HepG2 (cell line): ENCODE results near the gene RAET1E. TPM values are rescaled to one million over a fixed set of nuclear protein-coding genes. Genes with fewer than 3 reads are reported as not detected.
"Not testable (repeated sequence)": the region's sequence is repeated elsewhere in the genome, so short reads cannot be mapped to it uniquely, and the experiment has no call there.

Source experiments
- ATAC-seq: fragments of 200-7000 bp; cut with Tn5 transposase; 3 replicates; pipeline ENCODE4 v1.9.1; 2020; ENCODE audit warnings: mild to moderate bottlenecking, moderate library complexity
- BruUV-seq: library from RNA; stranded (reverse); fragments of 400-500 nt; replicated peaks from 2 replicates; lab custom pipeline; 2021; lab: Mats Ljungman, UMichigan
- CTCF ChIA-PET: fragments of 300-600 bp; formaldehyde crosslinking; extraction: SDS; loops from one replicate; lab custom pipeline; 2021; ENCODE audit warnings: low total read pairs, inconsistent platforms, low intra/inter-chr PET ratio; lab: Yijun Ruan, JAX
- POLR2A ChIA-PET: fragments of 350-600 bp; sonication (Branson Sonifier 250); formaldehyde crosslinking; loops from one replicate; lab custom pipeline; 2020; ENCODE audit warnings: antibody characterized with exemption, inconsistent platforms; lab: Yijun Ruan, JAX
- DNase-seq: peaks from one replicate; pipeline ENCODE4 v3.0.0-alpha.2; 2015; ENCODE audit warnings: low spot score
- FAIRE-seq: peaks from 3 replicates; lab custom pipeline; 2011; peaks lifted over from hg19 to GRCh38; lab: Jason Lieb, UNC
- H2AFZ ChIP-seq: one replicate; pipeline ENCODE4 v1.6.1; 2011; ENCODE audit warnings: low read length, inconsistent platforms
- H3K27ac ChIP-seq: fragments of 300-600 bp; 3 replicates; pipeline ENCODE4 v1.8.0; 2011; ENCODE audit warnings: mixed run types, mild to moderate bottlenecking, mixed read lengths, low read length, inconsistent platforms; ENCODE audit not compliant: insufficient read depth; ENCODE audit errors: extremely low read length
- H3K27me3 ChIP-seq, 2 experiments: fragments of 200-600 bp in 1 of 2; 2 replicates in 1 of 2; 3 replicates in 1 of 2; pipeline versions ENCODE4 v1.6.0 to v1.8.0; 2011; ENCODE audit warnings: low read length in 2 of 2, mild to moderate bottlenecking in 2 of 2, moderate library complexity in 2 of 2, inconsistent platforms in 1 of 2; ENCODE audit not compliant: insufficient read depth in 2 of 2, control insufficient read depth in 1 of 2
- H3K36me3 ChIP-seq, 2 experiments: fragments of 200-600 bp in 1 of 2; replicated peaks in 1 of 2; 2 replicates in 1 of 2; 3 replicates in 1 of 2; pipeline versions ENCODE4 v1.5.1 to v1.8.0; 2011; ENCODE audit warnings: low read length in 2 of 2, inconsistent platforms in 1 of 2; ENCODE audit not compliant: insufficient read depth in 2 of 2, control insufficient read depth in 1 of 2
- H3K4me1 ChIP-seq: 2 replicates; pipeline ENCODE4 v1.5.1; 2012; ENCODE audit warnings: low read length, inconsistent platforms; ENCODE audit not compliant: insufficient read depth
- H3K4me2 ChIP-seq: 2 replicates; pipeline ENCODE4 v1.6.0; 2011; ENCODE audit warnings: low read depth, low read length, inconsistent platforms
- H3K4me3 ChIP-seq, 3 experiments: fragments of 200-600 bp in 1 of 3; sonication (generic), shearing (Covaris generic) in 1 of 3; replicated peaks in 1 of 3; 2 replicates each; pipeline ENCODE4 v1.5.1; 2011 to 2016; ENCODE audit warnings: low read length in 3 of 3, inconsistent platforms in 2 of 3, low read depth in 2 of 3, mild to moderate bottlenecking in 2 of 3, control low read depth in 1 of 3, mixed read lengths in 1 of 3; ENCODE audit not compliant: insufficient read depth in 1 of 3
- H3K79me2 ChIP-seq: one replicate; pipeline ENCODE4 v1.6.1; 2011; ENCODE audit warnings: low read length, inconsistent platforms; ENCODE audit not compliant: insufficient read depth
- H3K9ac ChIP-seq: 2 replicates; pipeline ENCODE4 v1.6.0; 2011; ENCODE audit warnings: mild to moderate bottlenecking, low read depth, low read length, inconsistent platforms; ENCODE audit not compliant: insufficient read depth
- H3K9me3 ChIP-seq: 2 replicates; pipeline ENCODE4 v1.5.1; 2012; ENCODE audit warnings: mild to moderate bottlenecking, low read length
- H4K20me1 ChIP-seq: 2 replicates; pipeline ENCODE4 v1.6.0; 2011; ENCODE audit warnings: inconsistent platforms, mild to moderate bottlenecking, low read length, moderate library complexity; ENCODE audit not compliant: insufficient read depth
- HDAC6 ChIP-seq: fragments of 200-600 bp; sonication (generic); IDR thresholded peaks from 2 replicates; pipeline ENCODE4 v1.7.0; 2017; ENCODE audit warnings: mild to moderate bottlenecking, antibody characterized with exemption, low read length, low read depth
- MAFK ChIP-seq, 2 experiments: IDR thresholded peaks in 1 of 2; conservative IDR thresholded peaks in 1 of 2; 2 replicates each; pipeline ENCODE4 v1.6.1; 2011; ENCODE audit warnings: improper control_type of control experiment in 2 of 2, low read length in 2 of 2
- PITX1 ChIP-seq: sonication (generic); formaldehyde crosslinking; IDR thresholded peaks from 2 replicates; pipeline ENCODE4 v1.5.1; 2020; ENCODE audit warnings: mild to moderate bottlenecking, missing genetic modification reagents
- POGK ChIP-seq: sonication (generic); formaldehyde crosslinking; conservative IDR thresholded peaks from 2 replicates; pipeline ENCODE4 v1.8.0; 2022; ENCODE audit warnings: mild to moderate bottlenecking, moderate library complexity, missing genetic modification reagents
- POLR2A ChIP-seq, 2 experiments: IDR thresholded peaks; 2 replicates each; pipeline ENCODE4 v1.6.1; 2011; ENCODE audit warnings: low read depth in 2 of 2, low read length in 2 of 2, mild to moderate bottlenecking in 1 of 2, moderate library complexity in 1 of 2; ENCODE audit not compliant: insufficient read depth in 1 of 2
- RAD21 ChIP-seq: fragments of 450-650 bp; formaldehyde crosslinking; IDR thresholded peaks from 2 replicates; pipeline ENCODE4 v1.5.0; 2020; ENCODE audit warnings: mild to moderate bottlenecking
- REPIN1 ChIP-seq: sonication (generic); formaldehyde crosslinking; IDR thresholded peaks from 2 replicates; pipeline ENCODE4 v1.8.0; 2022; ENCODE audit warnings: missing genetic modification reagents, low read depth, mild to moderate bottlenecking, borderline replicate concordance
- TERF1 ChIP-seq: sonication (generic); formaldehyde crosslinking; IDR thresholded peaks from 2 replicates; pipeline ENCODE4 v1.8.0; 2022; ENCODE audit warnings: mild to moderate bottlenecking, missing genetic modification reagents, moderate library complexity
- ZMYM4 ChIP-seq: sonication (generic); formaldehyde crosslinking; IDR thresholded peaks from 2 replicates; pipeline ENCODE4 v1.8.1; 2023; ENCODE audit warnings: mild to moderate bottlenecking, missing genetic modification reagents
- ZNF501 ChIP-seq: sonication (generic); formaldehyde crosslinking; IDR thresholded peaks from 2 replicates; pipeline ENCODE4 v1.5.1; 2020; ENCODE audit warnings: mild to moderate bottlenecking, moderate library complexity, missing genetic modification reagents
- ZSCAN30 ChIP-seq: sonication (generic); formaldehyde crosslinking; IDR thresholded peaks from 2 replicates; pipeline ENCODE4 v1.5.0; 2020; ENCODE audit warnings: mild to moderate bottlenecking, missing genetic modification reagents
- WGBS: methylation state at CpG from one replicate; pipeline ENCODE4 v1.1.6; 2017; ENCODE audit warnings: low lambda C conversion rate; 5-methylcytosine and 5-hydroxymethylcytosine counted together
- in situ Hi-C: cut with HindIII; loops from 2 replicates; pipeline ENCODE4 v1.10.0; 2017; ENCODE audit warnings: low pct_unique_long_range_greater_than_20kb; ENCODE audit not compliant: extremely low pct_ligation_motif_present
- intact Hi-C: fragments of 100-400 bp; cut with micrococcal nuclease; formaldehyde crosslinking; loops from one replicate; pipeline ENCODE4 v1.10.0; 2022; ENCODE audit not compliant: unreplicated experiment
- polyA plus RNA-seq, 8 experiments: library from polyadenylated mRNA; depleted of rRNA in 3 of 8; stranded (reverse) in 7 of 8; unstranded in 1 of 8; fragments of >200 nt; fragmentation: Illumina TruSeq in 4 of 8; extraction: Trizol in 4 of 8; gene quantifications; 2 replicates each; pipeline versions ENCODE4 v1.2.1 to v1.2.3, GENCODE V29; 2011 to 2016; ENCODE audit warnings: low read depth in 4 of 8, missing spikeins in 1 of 8, mixed read lengths in 1 of 8; ENCODE audit not compliant: insufficient read depth in 1 of 8
- total RNA-seq, 5 experiments: library from RNA; depleted of rRNA; stranded (reverse); fragments of >200 nt; fragmentation: Illumina TruSeq; extraction: Trizol; gene quantifications; 2 replicates each; pipeline ENCODE4 v1.2.3, GENCODE V29; 2016; ENCODE audit warnings: low read depth in 1 of 5
- TF ChIP-seq, protein P1 (sequence below): sonication (generic); formaldehyde crosslinking; IDR thresholded peaks from 2 replicates; pipeline ENCODE4 v1.8.1; 2023; ENCODE audit warnings: missing genetic modification reagents, mild to moderate bottlenecking, borderline replicate concordance

RAET1E gene
- total and polyA plus RNA-seq, 2 of the 13 experiments (the other 11 are each of a cell fraction or from before 2014, with no cell fraction given): not detected

DNA sequence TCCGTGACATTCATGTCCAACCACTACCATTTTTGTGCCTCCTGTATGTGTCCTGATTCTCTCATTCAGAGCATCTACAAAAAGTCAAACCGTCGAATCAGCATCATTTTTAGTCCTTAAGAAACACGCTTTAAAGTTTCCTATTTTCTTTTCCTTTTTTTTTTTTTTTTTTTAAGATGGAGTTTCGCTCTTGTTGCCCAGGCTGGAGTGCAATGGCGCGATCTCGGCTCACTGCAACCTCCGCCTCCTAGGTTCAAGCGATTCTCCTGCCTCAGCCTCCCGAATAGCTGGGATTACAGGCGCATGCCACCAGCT, 35.5 kb downstream of the RAET1E start:
- 0 out of 4 replicates have a peak, but pooled peaks of 1 of the 2 experiments have one; percentile 17 for TF ChIP-seq POLR2A (IDR thresholded peaks at IDR 0.05; ENCODE audit: insufficient read depth in 1 of 2, low read depth in 2 of 2, low read length in 2 of 2)
- peak; percentile 41 to 48; a peak in 2 of 4 replicates for TF ChIP-seq MAFK (conservative IDR thresholded peaks at IDR 0.05 in 1 of 2, IDR thresholded peaks at IDR 0.05 in 1 of 2; ENCODE audit: low read length in 2 of 2)
- BruUV-seq, H3K27ac ChIP-seq, ATAC-seq, CTCF ChIA-PET, H3K27me3 ChIP-seq, H2AFZ ChIP-seq, H3K9me3 ChIP-seq, DNase-seq, H3K36me3 ChIP-seq, FAIRE-seq, in situ Hi-C loops: not testable (repeated sequence)
- WGBS: 55% methylated on average over 12 of the region's 12 CpGs
- H3K4me1 ChIP-seq: peaks cover 52% of the 10 kb centered on the region
- POLR2A ChIA-PET: interaction anchor here (7.4 kb wide), 1 partner anchor 16 kb away, joined by 56 read pairs; no protein-coding TSS in a partner anchor
- peak overlapping the region; percentile 12; the same call in 1 of the 2 replicates for H3K9ac ChIP-seq
- H3K4me2 ChIP-seq: peak overlapping the region; percentile 88
- H3K79me2 ChIP-seq: peaks cover 29% of the 10 kb centered on the region
- H4K20me1 ChIP-seq: peaks cover 16% of the 10 kb centered on the region; the same call in 1 of the 2 replicates
- peak overlapping the region; percentile 66 to 93 (median 83); a peak in 5 of 6 replicates for H3K4me3 ChIP-seq
- intact Hi-C loops: loop anchor here (5.0 kb wide), 1 partner anchor 115 kb away; the partner anchor contains the start of genes NUP43 and PCMT1

DNA sequence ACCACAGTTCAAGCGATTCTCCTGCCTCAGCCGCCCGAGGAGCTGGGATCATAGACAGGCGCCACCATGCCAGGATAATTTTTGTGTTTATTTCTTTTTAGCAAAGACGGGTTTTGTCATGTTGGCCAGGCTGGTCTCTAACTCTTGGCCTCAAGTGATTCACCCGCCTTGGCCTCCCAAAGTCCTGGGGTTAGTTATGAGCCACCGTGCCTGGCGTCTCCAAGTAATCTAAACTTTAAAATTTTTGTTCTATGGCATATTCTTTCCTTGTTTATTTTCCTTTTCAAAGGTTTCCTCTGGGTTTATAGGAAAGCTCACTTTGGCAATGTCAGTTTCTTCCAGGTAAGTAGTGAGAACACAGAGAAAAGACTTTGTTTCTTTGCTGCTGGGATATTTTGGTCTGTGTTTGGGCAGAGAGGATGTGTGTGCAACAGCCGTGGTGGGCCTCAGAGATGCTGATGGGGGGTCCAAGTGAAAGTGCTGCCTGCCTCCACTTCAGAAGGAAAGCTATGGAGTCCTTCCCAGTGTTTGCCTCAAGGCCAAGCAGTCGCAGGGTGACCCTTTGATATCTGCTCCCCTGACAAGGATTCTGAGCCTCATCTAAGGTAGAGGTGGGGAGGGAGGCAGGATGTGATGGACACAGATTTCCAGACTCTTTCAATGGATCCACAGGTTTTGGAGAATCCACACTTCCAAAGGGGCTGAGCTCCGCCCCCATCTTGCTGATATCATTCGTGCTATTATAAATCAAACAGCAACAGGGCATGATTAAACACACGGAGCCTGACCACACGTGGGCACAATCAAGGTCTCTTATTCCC, 36.1 kb downstream of the RAET1E start:
- H3K9me3 ChIP-seq: no peaks in the 10 kb centered on the region
- no peak overlapping the region for H2AFZ ChIP-seq
- in situ Hi-C loops: no loop called here
- DNase-seq (no peak), ATAC-seq (no peak), FAIRE-seq (no peak)
- peak overlapping the region; percentile 88 for H3K4me2 ChIP-seq
- ChIA-PET POLR2A (interaction anchor here (1.3 to 7.4 kb wide), 2 partner anchors 15 to 31 kb away, joined by 5 to 56 read pairs; no protein-coding TSS in a partner anchor), CTCF (no interaction called here)
- H3K4me3 ChIP-seq: peak overlapping the region; percentile 47 to 93 (median 66)
- BruUV-seq: TSS peak; percentile 48
- peak overlapping the region; percentile 76 for H3K9ac ChIP-seq
- WGBS: 37% methylated on average over 14 of the region's 14 CpGs
- peaks cover 29% of the 10 kb centered on the region for H3K79me2 ChIP-seq
- H4K20me1 ChIP-seq: peaks cover 16% of the 10 kb centered on the region; the same call in 1 of the 2 replicates
- no peaks in the 10 kb centered on the region; a peak in 1 of 5 replicates for H3K27me3 ChIP-seq
- H3K27ac ChIP-seq: peak overlapping the region; percentile 88
- intact Hi-C loops: loop anchor here (5.0 kb wide), 1 partner anchor 115 kb away; the partner anchor contains the start of genes NUP43 and PCMT1
- no peaks in the 10 kb centered on the region for H3K36me3 ChIP-seq
- H3K4me1 ChIP-seq: peaks cover 51% of the 10 kb centered on the region
- TF ChIP-seq REPIN1 (no peak), POGK (0 out of 2 replicates have a peak, but pooled peaks have one; percentile 46), PITX1 (CRISPR knock-in tag) (peak; percentile 67; the same call in 1 of the 2 replicates), TERF1 (CRISPR knock-in tag) (no peak), ZNF501 (CRISPR knock-in tag) (peak; percentile 22; the same call in 1 of the 2 replicates), HDAC6 (0 out of 2 replicates have a peak, but pooled peaks have one; percentile 6), ZMYM4 (CRISPR knock-in tag) (no peak), RAD21 (0 out of 2 replicates have a peak, but pooled peaks have one; percentile 2), ZSCAN30 (CRISPR knock-in tag) (peak; percentile 86; the same call in 1 of the 2 replicates)
- TF ChIP-seq, protein P1, sequence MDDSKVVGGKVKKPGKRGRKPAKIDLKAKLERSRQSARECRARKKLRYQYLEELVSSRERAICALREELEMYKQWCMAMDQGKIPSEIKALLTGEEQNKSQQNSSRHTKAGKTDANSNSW (CRISPR knock-in tag): no peak; the same call in 1 of the 2 replicates
